Ishikawa (cell line): ENCODE data around the gene PBXIP1.

ENCODE experiments used
- EGR1 ChIP-seq: IDR thresholded peaks from 2 replicates; pipeline ENCODE4 v1.6.1; 2012
- EP300 ChIP-seq: IDR thresholded peaks from 2 replicates; pipeline ENCODE4 v1.6.1; 2012; ENCODE audit warnings: borderline replicate concordance

DNA sequence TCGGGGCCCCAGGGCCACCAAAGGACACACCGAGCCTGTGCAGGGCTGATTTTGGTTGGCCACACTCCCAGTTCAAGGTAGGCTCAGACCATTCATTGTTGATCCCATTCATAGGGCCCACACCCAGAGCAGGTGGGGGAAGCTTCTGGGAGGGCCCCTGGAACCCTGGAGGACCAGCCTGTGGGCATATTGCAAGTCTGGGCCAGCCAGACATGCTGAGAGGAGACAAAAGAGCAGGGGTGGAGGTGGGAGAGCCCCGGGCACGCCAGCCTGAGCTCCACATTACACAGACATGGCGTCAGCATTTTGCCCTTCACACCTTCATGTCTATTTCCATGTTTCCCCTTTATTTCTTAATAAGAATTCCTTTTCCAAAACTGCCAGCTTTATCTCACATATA is 45.0 kb downstream of the PBXIP1 start:
- TF ChIP-seq EP300 (no peak), EGR1 (no peak)
